ENCODE results near the gene CCDC97. TPM values are rescaled to one million over a fixed set of nuclear protein-coding genes. Genes with fewer than 3 reads are reported as not detected.

CCDC97 gene
- total and polyA plus RNA-seq, 2 of the 8 experiments (the other 6 are each of a cell fraction or from before 2014, with no cell fraction given): 19.8 to 27.1 TPM

DNA sequence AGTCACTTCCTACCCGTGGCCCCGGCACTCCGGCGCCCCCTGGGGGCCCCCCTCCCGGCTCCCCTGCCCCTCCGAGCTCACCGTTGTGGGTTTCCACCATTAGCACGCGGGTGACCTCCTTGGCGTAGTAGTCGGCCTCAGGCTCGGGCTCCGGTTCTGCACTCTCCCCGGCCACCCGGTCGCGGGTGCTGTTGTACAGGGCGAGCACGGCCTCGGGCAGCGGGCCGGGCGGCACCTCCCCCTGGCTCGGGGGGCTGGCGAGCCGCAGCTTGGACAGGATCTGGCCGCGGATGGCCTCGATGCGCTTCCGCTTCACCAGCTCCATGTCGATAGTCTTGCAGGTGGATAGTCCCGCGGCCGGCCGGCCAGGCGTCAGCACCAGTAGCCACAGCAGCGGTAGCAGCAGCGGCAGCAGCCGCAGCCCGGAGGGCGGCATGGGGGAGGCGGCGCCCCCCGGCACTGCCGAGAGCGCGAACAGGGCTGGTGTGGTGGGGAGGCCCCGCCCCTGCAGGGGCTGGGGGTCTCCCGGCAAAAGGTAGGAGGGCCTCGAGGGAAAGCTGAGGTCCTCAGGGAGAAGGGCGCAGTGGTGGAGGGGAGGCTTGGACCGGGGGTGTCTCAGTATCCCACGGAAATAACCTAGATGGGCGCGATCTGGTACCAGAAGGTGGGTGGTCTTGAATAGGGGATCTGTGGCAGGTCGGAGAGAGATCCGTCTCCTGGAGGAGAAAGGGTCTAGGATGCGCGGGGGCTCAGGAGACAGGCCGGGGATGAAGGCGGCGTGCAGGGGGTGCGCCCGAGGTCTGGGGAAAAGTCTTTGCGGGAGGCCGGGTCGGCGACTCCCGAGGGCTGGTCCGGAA lies 42.9 kb downstream of the CCDC97 start (continued):
- TF ChIP-seq ASH2L (IDR thresholded peaks at IDR 0.05; ENCODE audit: low read length) (peak; percentile 39), SIN3A (conservative IDR thresholded peaks at IDR 0.05 in 1 of 2, IDR thresholded peaks at IDR 0.05 in 1 of 2; ENCODE audit: low read depth in 1 of 2, low read length in 2 of 2) (0 out of 4 replicates have a peak, but pooled peaks of 1 of the 2 experiments have one; percentile 15), PHF8 (conservative IDR thresholded peaks at IDR 0.05; ENCODE audit: low read depth, low read length) (0 out of 2 replicates have a peak, but pooled peaks have one; percentile 37), RAD21 (IDR thresholded peaks at IDR 0.05 in 1 of 2, conservative IDR thresholded peaks at IDR 0.05 in 1 of 2; ENCODE audit: low read depth in 2 of 2, low read length in 2 of 2) (peak; percentile 25 to 50; a peak in 2 of 4 replicates), RBBP5 (IDR thresholded peaks at IDR 0.05; ENCODE audit: borderline replicate concordance, low read depth, low read length) (0 out of 2 replicates have a peak, but pooled peaks have one; percentile 21), SUZ12 (IDR thresholded peaks at IDR 0.05; ENCODE audit: low read length) (peak; percentile 43; the same call in 1 of the 2 replicates), RNF2 (IDR thresholded peaks at IDR 0.05; ENCODE audit: borderline replicate concordance, low read depth, low read length, missing control alignments, poor library complexity, severe bottlenecking) (peak; percentile 38)
- TF ChIP-seq, protein P1, sequence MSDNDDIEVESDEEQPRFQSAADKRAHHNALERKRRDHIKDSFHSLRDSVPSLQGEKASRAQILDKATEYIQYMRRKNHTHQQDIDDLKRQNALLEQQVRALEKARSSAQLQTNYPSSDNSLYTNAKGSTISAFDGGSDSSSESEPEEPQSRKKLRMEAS (IDR thresholded peaks at IDR 0.05): peak; percentile 34; the same call in 1 of the 2 replicates

All from H1 (cell line).